K562 (cell line): ENCODE data around the gene MYO1F. TPM values are rescaled to one million over a fixed set of nuclear protein-coding genes. Genes with fewer than 3 reads are reported as not detected.
A peak's percentile ranks its signal among the peaks of the same experiment; 100 is the strongest.

Experiments used
- ATAC-seq: fragments of 200-7000 bp; cut with Tn5 transposase; 3 replicates; pipeline ENCODE4 v1.9.1; 2020; ENCODE audit warnings: moderate library complexity
- BruUV-seq: library from RNA; stranded (reverse); fragments of 400-500 nt; replicated peaks from 2 replicates; lab custom pipeline; 2021; lab: Mats Ljungman, UMichigan
- CTCF ChIA-PET: fragments of 300-600 bp; formaldehyde crosslinking; extraction: SDS; loops from one replicate; lab custom pipeline; 2021; ENCODE audit warnings: low intra/inter-chr PET ratio; lab: Yijun Ruan, JAX
- POLR2A ChIA-PET: fragments of 300-600, 350-650 bp; sonication (Branson Sonifier 250); formaldehyde crosslinking; extraction: SDS; loops from one replicate; lab custom pipeline; 2021; ENCODE audit warnings: antibody characterized with exemption, inconsistent platforms; lab: Yijun Ruan, JAX
- DNase-seq, 4 experiments: peaks; one replicate each; pipeline versions ENCODE4 v3.0.0 to v3.0.0-alpha.2; 2011 to 2018; ENCODE audit warnings: low spot score in 3 of 4, mixed read lengths in 3 of 4; ENCODE audit errors: extremely low read depth in 1 of 4
- FAIRE-seq: peaks from 2 replicates; lab custom pipeline; 2011; peaks lifted over from hg19 to GRCh38; lab: Jason Lieb, UNC
- H2AFZ ChIP-seq: 2 replicates; pipeline ENCODE4 v1.6.0; 2011; ENCODE audit warnings: low read depth, low read length, control low read depth, inconsistent platforms
- H3K27ac ChIP-seq: fragments of 200-600 bp; 3 replicates; pipeline ENCODE4 v1.8.0; 2011; ENCODE audit warnings: low read depth, mild to moderate bottlenecking, control low read depth, inconsistent platforms, low read length, moderate library complexity, mixed read lengths; ENCODE audit errors: extremely low read depth
- H3K27me3 ChIP-seq, 2 experiments: fragments of 300-600 bp in 1 of 2; 2 replicates in 1 of 2; 3 replicates in 1 of 2; pipeline versions ENCODE4 v1.6.0 to v1.8.0; 2011; ENCODE audit warnings: inconsistent platforms in 2 of 2, low read length in 2 of 2, mild to moderate bottlenecking in 1 of 2, mixed read lengths in 1 of 2, moderate library complexity in 1 of 2; ENCODE audit not compliant: control insufficient read depth in 2 of 2, insufficient read depth in 2 of 2
- H3K36me3 ChIP-seq: fragments of 300-600 bp; 3 replicates; pipeline ENCODE4 v1.8.0; 2011; ENCODE audit warnings: mild to moderate bottlenecking, low read length, inconsistent platforms; ENCODE audit not compliant: control insufficient read depth, insufficient read depth
- H3K4me1 ChIP-seq, 2 experiments: fragments of 200-600 bp in 1 of 2; replicated peaks in 1 of 2; 2 replicates in 1 of 2; 3 replicates in 1 of 2; pipeline versions ENCODE4 v1.5.1 to v1.8.0; 2011; ENCODE audit warnings: inconsistent platforms in 2 of 2, low read length in 2 of 2, mild to moderate bottlenecking in 1 of 2, mixed read lengths in 1 of 2, moderate library complexity in 1 of 2; ENCODE audit not compliant: control insufficient read depth in 2 of 2, insufficient read depth in 2 of 2
- H3K4me2 ChIP-seq: 2 replicates; pipeline ENCODE4 v1.6.1; 2011; ENCODE audit warnings: low read length, control low read depth, inconsistent platforms, mixed read lengths; ENCODE audit not compliant: insufficient read depth
- H3K4me3 ChIP-seq: fragments of 200-600 bp; sonication (generic), shearing (Covaris generic); 2 replicates; pipeline ENCODE4 v1.5.1; 2016; ENCODE audit warnings: control low read depth, inconsistent platforms
- H3K79me2 ChIP-seq: fragments of 200-600 bp; 3 replicates; pipeline ENCODE4 v1.8.0; 2011; ENCODE audit warnings: low read length, inconsistent platforms; ENCODE audit not compliant: control insufficient read depth, insufficient read depth
- H3K9ac ChIP-seq, 2 experiments: 2 replicates each; pipeline versions ENCODE4 v1.6.0 to v1.6.1; 2011; ENCODE audit warnings: low read depth in 2 of 2, low read length in 2 of 2, control low read depth in 1 of 2, inconsistent platforms in 1 of 2, mild to moderate bottlenecking in 1 of 2, mixed read lengths in 1 of 2; ENCODE audit not compliant: insufficient read depth in 1 of 2
- H3K9me1 ChIP-seq: one replicate; pipeline ENCODE4 v1.6.0; 2011; ENCODE audit warnings: inconsistent platforms, mild to moderate bottlenecking, low read length, moderate library complexity; ENCODE audit not compliant: control insufficient read depth, insufficient read depth
- H3K9me3 ChIP-seq: replicated peaks from 2 replicates; pipeline ENCODE4 v1.5.1; 2011; ENCODE audit warnings: low read depth, low read length, inconsistent platforms; ENCODE audit not compliant: control insufficient read depth, insufficient read depth
- H4K20me1 ChIP-seq: replicated peaks from 2 replicates; pipeline ENCODE4 v1.6.1; 2011; ENCODE audit warnings: low read length, inconsistent platforms, mixed read lengths; ENCODE audit not compliant: control insufficient read depth, insufficient read depth
- BCOR ChIP-seq: fragments of 450-650 bp; IDR thresholded peaks from 2 replicates; pipeline ENCODE4 v1.6.1; 2016
- ELF1 ChIP-seq: fragments of 200-800 bp; sonication (Bioruptor generic); IDR thresholded peaks from 2 replicates; pipeline ENCODE4 v1.6.1; 2016; ENCODE audit warnings: missing genetic modification characterization, missing compliant biosample characterization
- FOXA3 ChIP-seq, 2 experiments: fragments of 450-650 bp in 1 of 2; sonication (generic) in 1 of 2; formaldehyde crosslinking; IDR thresholded peaks in 1 of 2; conservative IDR thresholded peaks in 1 of 2; 2 replicates each; pipeline versions ENCODE4 v1.4.0 to v1.8.0; 2020 to 2022; ENCODE audit warnings: mild to moderate bottlenecking in 2 of 2, missing genetic modification reagents in 1 of 2
- GATAD2A ChIP-seq: fragments of 450-650 bp; IDR thresholded peaks from 2 replicates; pipeline ENCODE4 v1.6.1; 2017
- HDAC8 ChIP-seq: fragments of 450-650 bp; IDR thresholded peaks from 2 replicates; pipeline ENCODE4 v1.6.1; 2016; ENCODE audit warnings: mild to moderate bottlenecking, missing genetic modification characterization, moderate library complexity, missing compliant biosample characterization
- HMGN3 ChIP-seq: IDR thresholded peaks from 2 replicates; pipeline ENCODE4 v1.6.1; 2011; ENCODE audit warnings: borderline replicate concordance, low read depth, mild to moderate bottlenecking, mixed read lengths, low read length; ENCODE audit not compliant: insufficient read length; ENCODE audit errors: extremely low read depth
- KLF1 ChIP-seq: fragments of 450-650 bp; IDR thresholded peaks from 2 replicates; pipeline ENCODE4 v1.6.1; 2016; ENCODE audit warnings: missing genetic modification characterization, missing compliant biosample characterization
- KLF16 ChIP-seq: IDR thresholded peaks from 2 replicates; pipeline ENCODE4 v1.6.1; 2016; ENCODE audit warnings: antibody characterized with exemption
- LEF1 ChIP-seq: fragments of 450-650 bp; IDR thresholded peaks from 2 replicates; pipeline ENCODE4 v1.6.1; 2016; ENCODE audit warnings: mild to moderate bottlenecking
- PHB2 ChIP-seq: fragments of 450-650 bp; IDR thresholded peaks from 2 replicates; pipeline ENCODE4 v1.6.1; 2017; ENCODE audit warnings: low read depth
- POLR2A ChIP-seq: fragments of 450-650 bp; conservative IDR thresholded peaks from 2 replicates; pipeline ENCODE4 v1.6.1; 2016
- PRPF4 ChIP-seq: fragments of 200-400 bp; formaldehyde crosslinking; IDR thresholded peaks from one replicate; pipeline ENCODE4 v1.6.1; 2017; ENCODE audit warnings: low read length, low read depth, mild to moderate bottlenecking; ENCODE audit not compliant: insufficient read depth, poor library complexity, severe bottlenecking
- XRCC3 ChIP-seq: fragments of 450-650 bp; IDR thresholded peaks from 2 replicates; pipeline ENCODE4 v1.6.1; 2017; ENCODE audit warnings: mild to moderate bottlenecking, moderate library complexity
- ZNF23 ChIP-seq: fragments of 250-450 bp; sonication (Bioruptor Pico); IDR thresholded peaks from 2 replicates; pipeline ENCODE4 v1.4.0; 2020; ENCODE audit warnings: mild to moderate bottlenecking
- ZNF445 ChIP-seq: fragments of 250-450 bp; sonication (Bioruptor Pico); IDR thresholded peaks from 2 replicates; pipeline ENCODE4 v1.4.0; 2020; ENCODE audit warnings: low read depth, mild to moderate bottlenecking, moderate library complexity
- WGBS: fragments of 100-300 bp; shearing (Covaris generic); methylation state at CpG from one replicate; pipeline ENCODE4 v1.1.6; 2016; ENCODE audit warnings: low coverage, mixed read lengths; ENCODE audit not compliant: insufficient coverage; ENCODE audit errors: missing lambda C conversion rate; 5-methylcytosine and 5-hydroxymethylcytosine counted together
- in situ Hi-C: fragments of 300-500 bp; cut with MboI; formaldehyde crosslinking; loops from 4 replicates; pipeline ENCODE4 v1.15.0; 2018; ENCODE audit warnings: inconsistent platforms, mixed read lengths
- intact Hi-C: fragments of 100-400 bp; cut with micrococcal nuclease; formaldehyde crosslinking; loops from 2 replicates; pipeline ENCODE4 v1.14.2; 2022
- polyA plus RNA-seq, 8 experiments: library from polyadenylated mRNA; depleted of rRNA in 4 of 8; stranded (reverse) in 5 of 8; unstranded in 3 of 8; fragments of >200 nt; fragmentation: Nextera tagmentation in 2 of 8; fragmentation: Illumina TruSeq in 1 of 8; extraction: Ambion mirVana in 2 of 8; extraction: Trizol in 1 of 8; gene quantifications; 2 replicates each; pipeline versions ENCODE4 v1.2.1 to v1.2.3, GENCODE V29; 2011 to 2014; ENCODE audit warnings: inconsistent platforms in 1 of 8, missing spikeins in 1 of 8
- total RNA-seq, 7 experiments: library from RNA; depleted of rRNA in 6 of 7; stranded (reverse); fragments of >200 nt in 6 of 7; fragmentation: Illumina TruSeq in 2 of 7; extraction: Trizol in 2 of 7; gene quantifications; 2 replicates each; pipeline versions ENCODE4 v1.2.1 to v1.2.3, GENCODE V29; 2011 to 2021; ENCODE audit warnings: low replicate concordance in 1 of 7
- TF ChIP-seq, protein P1 (sequence below): fragments of 450-650 bp; IDR thresholded peaks from 2 replicates; pipeline ENCODE4 v1.6.1; 2017; ENCODE audit warnings: antibody characterized with exemption
- TF ChIP-seq, protein P2 (sequence below): fragments of 450-650 bp; IDR thresholded peaks from 2 replicates; pipeline ENCODE4 v1.6.1; 2018; ENCODE audit warnings: mild to moderate bottlenecking, low read depth; ENCODE audit not compliant: partially characterized antibody
- TF ChIP-seq, protein P3 (sequence below): sonication (generic); formaldehyde crosslinking; IDR thresholded peaks from 2 replicates; pipeline ENCODE4 v1.8.1; 2022; ENCODE audit warnings: missing genetic modification reagents

MYO1F gene
- total and polyA plus RNA-seq, 9 of the 15 experiments (the other 6 are each of a cell fraction or from before 2014, with no cell fraction given) = 0.78 to 9.4 (median 4.3) TPM

DNA sequence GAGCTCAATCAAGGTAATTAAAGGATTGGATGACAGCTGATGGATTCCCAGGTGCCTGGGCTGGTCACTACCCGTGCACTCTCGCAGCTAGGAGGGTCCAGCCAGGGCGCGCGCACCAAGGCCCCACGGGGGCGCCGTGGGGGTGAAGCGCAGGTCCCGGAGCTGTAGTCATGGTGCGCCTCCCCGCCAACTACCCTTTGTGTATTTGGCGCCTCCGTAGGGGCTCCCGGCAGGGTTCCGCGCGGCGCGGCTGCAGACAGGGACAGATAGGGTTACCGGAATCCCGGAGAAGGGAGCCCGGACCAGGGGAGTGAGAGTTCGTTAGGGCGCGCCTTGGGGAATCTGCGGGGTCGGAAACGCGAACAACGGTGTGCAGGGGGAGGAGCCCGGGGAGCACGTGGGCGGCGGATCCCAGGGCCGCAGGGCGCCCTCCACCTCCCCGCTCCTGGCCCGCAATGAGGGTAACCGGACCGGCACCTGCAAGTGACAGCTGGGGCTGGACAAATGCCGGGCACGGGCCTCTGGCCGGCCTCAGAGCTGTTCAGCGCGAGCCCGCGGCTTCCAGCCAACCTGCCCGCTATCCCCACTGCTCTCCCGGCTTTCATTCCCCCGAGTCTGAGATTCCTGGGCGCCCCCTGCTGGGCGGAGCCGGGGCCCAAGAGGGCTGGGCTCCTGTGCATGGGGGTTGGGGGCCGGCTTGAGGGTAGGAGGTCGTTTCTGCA lies 71.4 kb downstream of the MYO1F start:
- H3K27ac ChIP-seq = peak overlapping the region; percentile 35; the same call in 1 of the 3 replicates
- TF ChIP-seq FOXA3 (CRISPR knock-in tag; conservative IDR thresholded peaks at IDR 0.05 in 1 of 2, IDR thresholded peaks at IDR 0.05 in 1 of 2) (no peak), GATAD2A (no peak), PHB2 (no peak), ZNF445 (CRISPR knock-in tag) (no peak), BCOR (peak; percentile 51; the same call in 1 of the 2 replicates), POLR2A (peak; percentile 68), ZNF23 (CRISPR knock-in tag) (no peak), HMGN3 (peak; percentile 75), XRCC3 (no peak), ELF1 (no peak), LEF1 (0 out of 2 replicates have a peak, but pooled peaks have one; percentile 21), PRPF4 (no peak), HDAC8 (tag) (no peak), KLF1 (tag) (no peak), KLF16 (0 out of 2 replicates have a peak, but pooled peaks have one; percentile 31)
- TF ChIP-seq, protein P1, sequence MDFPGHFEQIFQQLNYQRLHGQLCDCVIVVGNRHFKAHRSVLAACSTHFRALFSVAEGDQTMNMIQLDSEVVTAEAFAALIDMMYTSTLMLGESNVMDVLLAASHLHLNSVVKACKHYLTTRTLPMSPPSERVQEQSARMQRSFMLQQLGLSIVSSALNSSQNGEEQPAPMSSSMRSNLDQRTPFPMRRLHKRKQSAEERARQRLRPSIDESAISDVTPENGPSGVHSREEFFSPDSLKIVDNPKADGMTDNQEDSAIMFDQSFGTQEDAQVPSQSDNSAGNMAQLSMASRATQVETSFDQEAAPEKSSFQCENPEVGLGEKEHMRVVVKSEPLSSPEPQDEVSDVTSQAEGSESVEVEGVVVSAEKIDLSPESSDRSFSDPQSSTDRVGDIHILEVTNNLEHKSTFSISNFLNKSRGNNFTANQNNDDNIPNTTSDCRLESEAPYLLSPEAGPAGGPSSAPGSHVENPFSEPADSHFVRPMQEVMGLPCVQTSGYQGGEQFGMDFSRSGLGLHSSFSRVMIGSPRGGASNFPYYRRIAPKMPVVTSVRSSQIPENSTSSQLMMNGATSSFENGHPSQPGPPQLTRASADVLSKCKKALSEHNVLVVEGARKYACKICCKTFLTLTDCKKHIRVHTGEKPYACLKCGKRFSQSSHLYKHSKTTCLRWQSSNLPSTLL = no peak
- TF ChIP-seq, protein P2, sequence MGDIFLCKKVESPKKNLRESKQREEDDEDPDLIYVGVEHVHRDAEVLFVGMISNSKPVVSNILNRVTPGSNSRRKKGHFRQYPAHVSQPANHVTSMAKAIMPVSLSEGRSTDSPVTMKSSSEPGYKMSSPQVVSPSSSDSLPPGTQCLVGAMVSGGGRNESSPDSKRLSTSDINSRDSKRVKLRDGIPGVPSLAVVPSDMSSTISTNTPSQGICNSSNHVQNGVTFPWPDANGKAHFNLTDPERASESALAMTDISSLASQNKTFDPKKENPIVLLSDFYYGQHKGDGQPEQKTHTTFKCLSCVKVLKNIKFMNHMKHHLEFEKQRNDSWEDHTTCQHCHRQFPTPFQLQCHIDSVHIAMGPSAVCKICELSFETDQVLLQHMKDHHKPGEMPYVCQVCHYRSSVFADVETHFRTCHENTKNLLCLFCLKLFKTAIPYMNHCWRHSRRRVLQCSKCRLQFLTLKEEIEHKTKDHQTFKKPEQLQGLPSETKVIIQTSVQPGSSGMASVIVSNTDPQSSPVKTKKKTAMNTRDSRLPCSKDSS = no peak
- TF ChIP-seq, protein P3, sequence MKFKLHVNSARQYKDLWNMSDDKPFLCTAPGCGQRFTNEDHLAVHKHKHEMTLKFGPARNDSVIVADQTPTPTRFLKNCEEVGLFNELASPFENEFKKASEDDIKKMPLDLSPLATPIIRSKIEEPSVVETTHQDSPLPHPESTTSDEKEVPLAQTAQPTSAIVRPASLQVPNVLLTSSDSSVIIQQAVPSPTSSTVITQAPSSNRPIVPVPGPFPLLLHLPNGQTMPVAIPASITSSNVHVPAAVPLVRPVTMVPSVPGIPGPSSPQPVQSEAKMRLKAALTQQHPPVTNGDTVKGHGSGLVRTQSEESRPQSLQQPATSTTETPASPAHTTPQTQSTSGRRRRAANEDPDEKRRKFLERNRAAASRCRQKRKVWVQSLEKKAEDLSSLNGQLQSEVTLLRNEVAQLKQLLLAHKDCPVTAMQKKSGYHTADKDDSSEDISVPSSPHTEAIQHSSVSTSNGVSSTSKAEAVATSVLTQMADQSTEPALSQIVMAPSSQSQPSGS (CRISPR knock-in tag) = no peak

More for the DNA sequence above, 71.4 kb downstream of the MYO1F start:
- Histone ChIP-seq H3K9me1 (no peaks in the 10 kb centered on the region), H3K4me2 (peak overlapping the region; percentile 72), H3K4me3 (peak overlapping the region; percentile 40), H3K79me2 (no peaks in the 10 kb centered on the region), H2AFZ (peak overlapping the region; percentile 87), H4K20me1 (no peaks in the 10 kb centered on the region), H3K36me3 (no peaks in the 10 kb centered on the region), H3K4me1 (peaks cover 12 to 52% of the 10 kb centered on the region in 2 experiments; a peak in 4 of 5 replicates), H3K9ac (peak overlapping the region; percentile 51 to 91), H3K9me3 (no peaks in the 10 kb centered on the region), H3K27me3 (no peaks in the 10 kb centered on the region)
- DNase-seq (peak; percentile 84 to 88 (median 84)), ATAC-seq (peak; percentile 90), FAIRE-seq (peak; percentile 32)
- ChIA-PET CTCF (interaction anchor here (0.7 to 1.1 kb wide), 2 partner anchors 72 to 236 kb away, joined by 3 to 4 read pairs; no protein-coding TSS in a partner anchor), POLR2A (interaction anchor here (0.6 to 2.6 kb wide), 6 partner anchors 8 to 165 kb away, joined by 3 to 10 read pairs (median 4); partner anchors contain the start of genes HNRNPM, MARCHF2 and ZNF414)
- no TSS peak for BruUV-seq
- in situ Hi-C loops = no loop called here
- intact Hi-C loops = loop anchor here (5.0 kb wide), 1 partner anchor 154 kb away; no protein-coding TSS in a partner anchor
- WGBS = under 1% methylated on average over 41 of the region's 56 CpGs
